GM12801 (cell line): Measurements from ENCODE around the gene SKAP1.

Source experiments
- TF ChIP-seq, protein P1 (sequence below): IDR thresholded peaks from one replicate; pipeline ENCODE4 v1.5.1; 2011; ENCODE audit warnings: control low read depth; ENCODE audit not compliant: insufficient read length; ENCODE audit errors: extremely low read depth

SKAP1 gene

DNA sequence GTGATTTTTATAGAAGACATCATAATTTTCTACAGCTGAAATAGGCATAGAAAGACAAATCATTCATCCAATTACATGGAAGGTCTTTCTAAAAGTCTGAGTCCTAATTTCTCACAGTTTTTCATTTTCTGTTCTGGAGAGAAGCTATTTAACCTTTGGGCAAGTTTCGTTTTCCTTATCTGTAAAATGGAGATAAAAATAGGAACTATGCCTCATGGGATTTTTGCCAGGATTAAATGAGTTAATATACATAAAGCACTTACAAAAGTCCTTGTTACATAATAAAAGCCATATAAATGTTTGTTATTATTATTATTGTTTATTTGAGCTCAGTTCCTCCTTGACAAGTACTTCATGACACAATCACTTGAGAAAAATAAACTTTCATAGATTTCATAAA is 121.4 kb downstream of the SKAP1 start:
- TF ChIP-seq, protein P1, sequence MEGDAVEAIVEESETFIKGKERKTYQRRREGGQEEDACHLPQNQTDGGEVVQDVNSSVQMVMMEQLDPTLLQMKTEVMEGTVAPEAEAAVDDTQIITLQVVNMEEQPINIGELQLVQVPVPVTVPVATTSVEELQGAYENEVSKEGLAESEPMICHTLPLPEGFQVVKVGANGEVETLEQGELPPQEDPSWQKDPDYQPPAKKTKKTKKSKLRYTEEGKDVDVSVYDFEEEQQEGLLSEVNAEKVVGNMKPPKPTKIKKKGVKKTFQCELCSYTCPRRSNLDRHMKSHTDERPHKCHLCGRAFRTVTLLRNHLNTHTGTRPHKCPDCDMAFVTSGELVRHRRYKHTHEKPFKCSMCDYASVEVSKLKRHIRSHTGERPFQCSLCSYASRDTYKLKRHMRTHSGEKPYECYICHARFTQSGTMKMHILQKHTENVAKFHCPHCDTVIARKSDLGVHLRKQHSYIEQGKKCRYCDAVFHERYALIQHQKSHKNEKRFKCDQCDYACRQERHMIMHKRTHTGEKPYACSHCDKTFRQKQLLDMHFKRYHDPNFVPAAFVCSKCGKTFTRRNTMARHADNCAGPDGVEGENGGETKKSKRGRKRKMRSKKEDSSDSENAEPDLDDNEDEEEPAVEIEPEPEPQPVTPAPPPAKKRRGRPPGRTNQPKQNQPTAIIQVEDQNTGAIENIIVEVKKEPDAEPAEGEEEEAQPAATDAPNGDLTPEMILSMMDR, result no peak

DNA sequence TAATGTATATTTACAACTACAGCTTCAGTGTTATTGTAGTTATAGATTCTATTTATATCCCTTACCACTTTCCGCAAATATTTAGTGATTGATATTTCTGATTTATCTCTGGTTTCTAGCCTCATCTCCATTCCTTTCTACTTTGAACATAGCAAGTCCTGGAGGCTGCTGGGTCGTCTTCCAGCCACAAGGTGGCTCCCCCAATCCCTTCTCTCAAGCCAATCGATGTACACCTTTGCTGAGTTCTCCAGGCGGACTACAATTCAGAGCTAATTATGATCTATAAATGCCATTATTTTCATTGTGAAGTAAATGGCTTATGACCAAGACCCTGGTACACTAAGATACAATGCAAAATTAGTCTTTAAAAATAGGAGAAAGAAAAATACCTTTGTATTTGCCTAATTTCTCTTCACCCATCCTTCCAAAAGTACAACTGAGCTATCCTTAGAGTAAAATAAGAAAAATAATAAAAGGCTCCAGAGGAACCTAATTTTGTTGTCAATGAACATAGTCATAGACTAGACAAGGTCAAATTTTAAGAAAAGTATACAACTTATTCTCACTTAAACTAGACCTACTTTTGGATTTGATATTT is 122.1 kb downstream of the SKAP1 start:
- TF ChIP-seq, protein P1, result no peak

- TF ChIP-seq, protein P1, result no peak
These were observed 122.8 kb downstream of the SKAP1 start for GRCh38 chr17:48307255-48307654.

DNA sequence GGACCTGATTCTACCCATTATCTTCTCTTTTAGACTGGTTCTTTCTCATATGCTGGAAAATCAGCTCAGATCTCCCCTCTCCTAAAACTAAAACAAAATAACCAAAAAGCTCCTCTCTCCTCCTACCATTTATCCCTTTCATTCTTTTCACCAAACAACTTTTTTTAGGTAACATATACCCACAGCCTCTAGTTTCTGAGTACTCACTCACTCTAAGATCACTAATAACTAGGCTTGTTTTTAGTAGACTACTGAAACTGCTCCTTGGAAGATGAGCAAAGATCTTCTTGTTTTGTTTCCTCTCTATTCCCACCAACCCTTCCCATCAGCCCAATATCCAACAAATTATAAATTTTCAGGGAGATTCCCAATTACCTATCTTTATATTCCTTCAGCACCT is 129.0 kb downstream of the SKAP1 start:
- TF ChIP-seq, protein P1, result no peak

- TF ChIP-seq, protein P1, result no peak
These were observed 130.3 kb downstream of the SKAP1 start for GRCh38 chr17:48299760-48300159.

DNA sequence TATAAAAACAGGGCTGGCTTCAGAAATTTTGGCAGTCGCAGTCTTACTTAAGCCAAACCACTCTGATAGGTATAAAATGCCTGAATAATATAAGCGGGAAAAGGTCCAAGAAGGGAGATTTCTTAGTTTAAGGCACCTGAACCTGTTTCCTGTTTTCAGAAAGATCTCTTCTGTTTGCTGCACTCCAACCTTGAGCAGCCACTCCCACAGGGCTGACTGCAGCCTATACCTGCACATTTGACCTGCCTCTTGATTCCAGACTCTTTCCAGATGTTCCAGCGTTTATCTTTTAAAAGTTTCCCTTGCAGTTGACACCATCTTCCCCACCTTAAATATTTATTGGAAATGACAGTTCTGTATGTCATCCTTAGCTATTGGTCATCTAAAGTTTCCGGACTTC is 132.2 kb downstream of the SKAP1 start:
- TF ChIP-seq, protein P1, result no peak

DNA sequence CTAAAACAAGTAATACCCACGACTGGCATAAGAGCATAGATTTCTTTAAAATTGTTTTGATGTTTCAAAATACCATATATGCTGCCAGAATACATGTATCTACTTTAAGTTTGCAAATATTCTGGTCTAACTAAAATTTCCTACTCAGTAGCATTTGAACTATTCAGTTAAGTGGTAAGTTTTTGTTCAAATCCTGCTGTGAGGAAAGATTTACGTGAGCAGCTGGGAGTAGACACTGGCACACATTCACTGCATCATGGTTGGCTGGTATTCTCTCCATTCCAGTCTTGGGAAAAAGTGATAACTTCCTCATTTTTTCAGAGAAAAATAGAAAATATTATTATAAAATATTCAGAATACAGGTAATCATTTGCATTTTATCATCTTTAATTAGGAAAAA is 133.6 kb downstream of the SKAP1 start:
- TF ChIP-seq, protein P1, result no peak
